AG10803 (cell line): ENCODE measurements around the gene PRSS21.

ENCODE experiments used
- DNase-seq: peaks from one replicate; pipeline ENCODE4 v3.0.0; 2010; ENCODE audit warnings: low read depth
- H3K4me3 ChIP-seq: 2 replicates; pipeline ENCODE4 v1.5.1; 2011; ENCODE audit warnings: mild to moderate bottlenecking, low read length, control low read depth
- TF ChIP-seq, protein P1 (sequence below): conservative IDR thresholded peaks from 2 replicates; pipeline ENCODE4 v1.5.1; 2011; ENCODE audit warnings: mild to moderate bottlenecking, low read length, control low read depth, inconsistent platforms

Gene PRSS21

DNA sequence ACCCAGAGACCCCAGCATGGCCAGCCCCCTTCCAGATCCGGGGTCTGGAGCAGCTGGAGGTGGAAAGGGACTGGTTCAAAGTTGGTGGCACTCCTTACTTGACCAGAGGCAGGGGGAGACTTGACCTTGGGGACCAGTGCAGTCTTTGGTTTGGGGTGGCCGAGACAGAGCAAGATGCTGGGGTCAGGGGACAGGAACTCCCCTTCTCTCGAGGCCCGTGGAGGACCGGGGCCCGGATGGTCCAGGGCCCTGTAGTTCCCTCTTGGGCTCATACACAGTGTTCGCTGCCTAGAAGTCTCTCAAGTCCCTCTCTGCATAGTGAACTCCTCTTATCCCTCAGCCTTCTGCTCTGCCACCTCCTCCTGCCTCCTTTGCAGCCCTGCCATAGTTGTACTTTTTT is 29.1 kb upstream of the PRSS21 start:
- H3K4me3 ChIP-seq, result no peak overlapping the region

DNA sequence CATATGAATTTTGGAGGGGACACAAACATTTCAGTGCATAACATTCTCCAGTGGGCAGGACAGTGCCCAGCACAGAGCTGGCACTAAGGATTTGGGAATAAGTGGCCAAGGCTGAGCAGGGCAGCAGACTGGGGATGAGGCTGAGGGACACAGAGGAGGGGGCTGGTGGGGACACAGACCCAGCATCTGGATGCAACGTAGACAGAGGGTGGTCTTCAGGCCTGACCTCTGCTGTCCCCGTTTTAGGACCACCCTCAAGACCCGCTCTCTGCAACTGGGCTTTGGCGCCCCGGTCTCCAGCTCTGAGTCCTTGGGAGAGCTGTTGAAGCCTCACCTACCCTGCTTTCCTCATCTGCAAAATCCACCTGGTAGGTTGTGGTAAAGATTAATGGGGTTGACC is 26.4 kb upstream of the PRSS21 start:
- TF ChIP-seq, protein P1, sequence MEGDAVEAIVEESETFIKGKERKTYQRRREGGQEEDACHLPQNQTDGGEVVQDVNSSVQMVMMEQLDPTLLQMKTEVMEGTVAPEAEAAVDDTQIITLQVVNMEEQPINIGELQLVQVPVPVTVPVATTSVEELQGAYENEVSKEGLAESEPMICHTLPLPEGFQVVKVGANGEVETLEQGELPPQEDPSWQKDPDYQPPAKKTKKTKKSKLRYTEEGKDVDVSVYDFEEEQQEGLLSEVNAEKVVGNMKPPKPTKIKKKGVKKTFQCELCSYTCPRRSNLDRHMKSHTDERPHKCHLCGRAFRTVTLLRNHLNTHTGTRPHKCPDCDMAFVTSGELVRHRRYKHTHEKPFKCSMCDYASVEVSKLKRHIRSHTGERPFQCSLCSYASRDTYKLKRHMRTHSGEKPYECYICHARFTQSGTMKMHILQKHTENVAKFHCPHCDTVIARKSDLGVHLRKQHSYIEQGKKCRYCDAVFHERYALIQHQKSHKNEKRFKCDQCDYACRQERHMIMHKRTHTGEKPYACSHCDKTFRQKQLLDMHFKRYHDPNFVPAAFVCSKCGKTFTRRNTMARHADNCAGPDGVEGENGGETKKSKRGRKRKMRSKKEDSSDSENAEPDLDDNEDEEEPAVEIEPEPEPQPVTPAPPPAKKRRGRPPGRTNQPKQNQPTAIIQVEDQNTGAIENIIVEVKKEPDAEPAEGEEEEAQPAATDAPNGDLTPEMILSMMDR, result no peak
- DNase-seq, result no peak
- no peak overlapping the region for H3K4me3 ChIP-seq

More for the DNA sequence above, 29.1 kb upstream of the PRSS21 start:
- TF ChIP-seq, protein P1, result no peak
- DNase-seq, result no peak

DNA sequence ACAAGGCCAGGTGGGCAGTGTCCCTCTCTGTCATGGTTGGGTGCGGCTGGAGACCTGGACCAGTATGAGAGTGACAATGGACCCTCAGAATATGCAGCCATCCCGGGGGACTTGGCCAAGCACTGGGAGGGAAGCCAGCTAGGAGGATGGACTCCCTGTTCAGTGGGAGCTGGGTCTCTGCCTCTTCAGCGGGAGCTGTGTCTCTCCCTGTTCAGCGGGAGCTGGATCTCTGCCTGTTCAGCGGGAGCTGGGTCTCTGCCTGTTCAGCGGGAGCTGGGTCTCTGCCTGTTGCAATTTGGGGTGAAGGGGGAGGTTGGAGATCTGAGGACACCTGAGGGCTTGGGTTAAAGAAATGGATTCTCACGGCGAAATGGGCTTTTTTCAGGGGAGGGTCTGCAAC is 25.9 kb upstream of the PRSS21 start:
- H3K4me3 ChIP-seq, result no peak overlapping the region
- DNase-seq, result no peak
- TF ChIP-seq, protein P1, result no peak

GRCh38 chr16:2792940-2793339 is 24.1 kb upstream of the PRSS21 start:
- TF ChIP-seq, protein P1, result no peak
- no peak overlapping the region for H3K4me3 ChIP-seq
- no peak for DNase-seq

- no peak overlapping the region for H3K4me3 ChIP-seq
- no peak for DNase-seq
- TF ChIP-seq, protein P1, result no peak
Observed at GRCh38 chr16:2795395-2796143, 21.5 kb upstream of the PRSS21 start.

- H3K4me3 ChIP-seq, result no peak overlapping the region
- no peak for DNase-seq
- TF ChIP-seq, protein P1, result no peak
Observed at GRCh38 chr16:2798723-2799204, 18.3 kb upstream of the PRSS21 start.

GRCh38 chr16:2799205-2799858 is 17.7 kb upstream of the PRSS21 start:
- DNase-seq, result no peak
- TF ChIP-seq, protein P1, result no peak
- no peak overlapping the region for H3K4me3 ChIP-seq
